ENCODE data around the gene NUCKS1.

DNA sequence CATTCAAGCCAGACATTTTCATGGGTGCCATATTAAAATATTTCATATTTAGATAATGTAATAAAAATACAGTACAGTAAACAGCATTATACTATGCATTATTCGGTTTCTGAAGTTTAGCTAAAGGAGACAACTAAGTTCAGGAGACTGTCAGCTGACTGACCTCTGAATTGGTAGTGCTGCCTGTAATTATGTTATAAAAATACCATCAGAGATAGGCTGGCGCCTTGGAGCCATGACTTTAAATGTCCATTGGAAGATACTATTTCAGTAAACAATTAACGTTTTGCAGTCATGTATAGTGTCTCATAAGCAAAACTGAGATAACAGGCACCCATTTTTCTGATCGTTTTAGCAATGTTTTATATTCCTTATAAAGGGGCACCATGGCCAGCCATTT lies 36.6 kb upstream of the NUCKS1 start:
- TF ChIP-seq, protein P1, sequence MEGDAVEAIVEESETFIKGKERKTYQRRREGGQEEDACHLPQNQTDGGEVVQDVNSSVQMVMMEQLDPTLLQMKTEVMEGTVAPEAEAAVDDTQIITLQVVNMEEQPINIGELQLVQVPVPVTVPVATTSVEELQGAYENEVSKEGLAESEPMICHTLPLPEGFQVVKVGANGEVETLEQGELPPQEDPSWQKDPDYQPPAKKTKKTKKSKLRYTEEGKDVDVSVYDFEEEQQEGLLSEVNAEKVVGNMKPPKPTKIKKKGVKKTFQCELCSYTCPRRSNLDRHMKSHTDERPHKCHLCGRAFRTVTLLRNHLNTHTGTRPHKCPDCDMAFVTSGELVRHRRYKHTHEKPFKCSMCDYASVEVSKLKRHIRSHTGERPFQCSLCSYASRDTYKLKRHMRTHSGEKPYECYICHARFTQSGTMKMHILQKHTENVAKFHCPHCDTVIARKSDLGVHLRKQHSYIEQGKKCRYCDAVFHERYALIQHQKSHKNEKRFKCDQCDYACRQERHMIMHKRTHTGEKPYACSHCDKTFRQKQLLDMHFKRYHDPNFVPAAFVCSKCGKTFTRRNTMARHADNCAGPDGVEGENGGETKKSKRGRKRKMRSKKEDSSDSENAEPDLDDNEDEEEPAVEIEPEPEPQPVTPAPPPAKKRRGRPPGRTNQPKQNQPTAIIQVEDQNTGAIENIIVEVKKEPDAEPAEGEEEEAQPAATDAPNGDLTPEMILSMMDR (IDR thresholded peaks at IDR 0.05) = no peak
- TF ChIP-seq POLR2A (IDR thresholded peaks at IDR 0.05) = no peak

Measured in thyroid gland (tissue), 4 donors.